Measurements from ENCODE around the gene TLL2.

DNA sequence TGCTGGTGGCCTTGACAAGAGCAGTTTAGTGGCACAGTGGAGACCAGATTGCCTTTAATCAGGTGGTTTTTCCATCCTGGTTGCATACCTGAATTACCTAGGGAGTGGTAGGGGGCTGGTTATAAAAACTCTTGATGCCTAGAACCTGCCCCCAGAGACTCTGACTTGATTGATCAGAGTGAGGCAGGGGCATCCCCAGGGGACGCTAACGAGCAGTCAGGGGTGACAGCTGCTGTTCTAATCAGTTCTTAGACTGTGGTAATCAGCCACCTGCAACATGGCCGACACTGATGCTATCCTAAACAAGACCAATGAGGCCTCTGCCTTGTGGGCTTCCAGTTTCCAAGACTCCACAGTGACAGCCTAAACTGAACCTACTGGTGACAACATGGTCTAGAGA is 153.0 kb downstream of the TLL2 start:
- TF ChIP-seq SIX5 (IDR thresholded peaks at IDR 0.05; ENCODE audit: borderline replicate concordance in 1 of 2, insufficient read depth in 1 of 2, low read depth in 1 of 2, low read length in 2 of 2) = no peak
- no peak for TF ChIP-seq TFAM (CRISPR knock-in tag; conservative IDR thresholded peaks at IDR 0.05)
- TF ChIP-seq EZH2 (IDR thresholded peaks at IDR 0.05; ENCODE audit: borderline replicate concordance, low read depth, low read length) = no peak
- TF ChIP-seq MYNN (IDR thresholded peaks at IDR 0.05) = no peak
- no peak for TF ChIP-seq MYNN (CRISPR knock-in tag; IDR thresholded peaks at IDR 0.05)
- TF ChIP-seq ZNF76 (CRISPR knock-in tag; IDR thresholded peaks at IDR 0.05; ENCODE audit: borderline replicate concordance) = no peak

All from K562 (cell line).